Ishikawa (cell line): ENCODE measurements around the gene MARCHF6.

Experiments
- EGR1 ChIP-seq: IDR thresholded peaks from 2 replicates; pipeline ENCODE4 v1.6.1; 2012
- EP300 ChIP-seq: IDR thresholded peaks from 2 replicates; pipeline ENCODE4 v1.6.1; 2012; ENCODE audit warnings: borderline replicate concordance
- FOXM1 ChIP-seq: IDR thresholded peaks from 2 replicates; pipeline ENCODE4 v1.6.1; 2012; ENCODE audit warnings: low read depth, borderline replicate concordance
- NFIC ChIP-seq: IDR thresholded peaks from 2 replicates; pipeline ENCODE4 v1.6.1; 2012
- RAD21 ChIP-seq: IDR thresholded peaks from 2 replicates; pipeline ENCODE4 v1.6.1; 2012; ENCODE audit warnings: low read depth
- TAF1 ChIP-seq: IDR thresholded peaks from 2 replicates; pipeline ENCODE4 v1.6.1; 2012; ENCODE audit warnings: low read depth, mild to moderate bottlenecking
- ZBTB7A ChIP-seq: IDR thresholded peaks from 2 replicates; pipeline ENCODE4 v1.6.1; 2012; ENCODE audit warnings: low read depth
- TF ChIP-seq, protein P1 (sequence below): IDR thresholded peaks from 2 replicates; pipeline ENCODE4 v1.6.1; 2012
- TF ChIP-seq, protein P2 (sequence below): IDR thresholded peaks from 2 replicates; pipeline ENCODE4 v1.6.1; 2012; ENCODE audit warnings: low read depth, mild to moderate bottlenecking
- TF ChIP-seq, protein P3 (sequence below): IDR thresholded peaks from 2 replicates; pipeline ENCODE4 v1.6.1; 2012

DNA sequence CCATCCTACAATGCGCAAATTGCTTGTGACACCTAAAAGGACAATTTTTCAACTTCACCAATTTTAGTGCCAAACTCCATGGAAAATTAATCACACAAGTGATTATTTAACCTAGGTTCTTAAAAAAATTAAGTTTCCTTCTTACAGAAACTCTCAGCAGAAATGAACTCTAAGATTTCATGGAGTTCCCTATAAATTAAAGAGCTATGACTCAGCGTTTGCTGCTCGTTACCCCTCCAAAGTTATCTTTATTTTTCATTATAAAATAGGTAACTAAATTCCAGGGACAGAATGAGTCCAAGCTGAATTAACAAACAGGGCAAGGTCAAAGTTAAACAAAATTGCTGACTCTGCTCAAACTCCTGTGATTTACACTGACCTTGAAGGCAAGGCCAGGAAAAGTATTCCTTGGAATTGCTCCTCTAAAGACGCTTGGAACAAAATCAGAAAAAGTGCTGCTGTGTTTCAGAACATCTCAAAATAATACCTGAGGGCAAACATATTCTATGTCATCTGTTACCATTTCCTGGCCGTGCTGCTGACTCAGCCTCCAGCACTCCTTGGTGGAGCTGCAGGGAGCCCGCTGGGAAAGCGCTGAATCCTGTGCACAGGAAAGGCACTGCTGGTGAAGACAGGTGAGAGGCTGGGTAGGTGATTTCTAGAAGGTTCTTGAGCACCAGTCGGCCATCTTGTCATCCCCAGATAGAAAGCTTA is 43.3 kb upstream of the MARCHF6 start:
- TF ChIP-seq, protein P1, sequence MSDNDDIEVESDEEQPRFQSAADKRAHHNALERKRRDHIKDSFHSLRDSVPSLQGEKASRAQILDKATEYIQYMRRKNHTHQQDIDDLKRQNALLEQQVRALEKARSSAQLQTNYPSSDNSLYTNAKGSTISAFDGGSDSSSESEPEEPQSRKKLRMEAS: 0 out of 2 replicates have a peak, but pooled peaks have one; percentile 38
- TF ChIP-seq EGR1: no peak
- TF ChIP-seq TAF1: no peak
- TF ChIP-seq, protein P2, sequence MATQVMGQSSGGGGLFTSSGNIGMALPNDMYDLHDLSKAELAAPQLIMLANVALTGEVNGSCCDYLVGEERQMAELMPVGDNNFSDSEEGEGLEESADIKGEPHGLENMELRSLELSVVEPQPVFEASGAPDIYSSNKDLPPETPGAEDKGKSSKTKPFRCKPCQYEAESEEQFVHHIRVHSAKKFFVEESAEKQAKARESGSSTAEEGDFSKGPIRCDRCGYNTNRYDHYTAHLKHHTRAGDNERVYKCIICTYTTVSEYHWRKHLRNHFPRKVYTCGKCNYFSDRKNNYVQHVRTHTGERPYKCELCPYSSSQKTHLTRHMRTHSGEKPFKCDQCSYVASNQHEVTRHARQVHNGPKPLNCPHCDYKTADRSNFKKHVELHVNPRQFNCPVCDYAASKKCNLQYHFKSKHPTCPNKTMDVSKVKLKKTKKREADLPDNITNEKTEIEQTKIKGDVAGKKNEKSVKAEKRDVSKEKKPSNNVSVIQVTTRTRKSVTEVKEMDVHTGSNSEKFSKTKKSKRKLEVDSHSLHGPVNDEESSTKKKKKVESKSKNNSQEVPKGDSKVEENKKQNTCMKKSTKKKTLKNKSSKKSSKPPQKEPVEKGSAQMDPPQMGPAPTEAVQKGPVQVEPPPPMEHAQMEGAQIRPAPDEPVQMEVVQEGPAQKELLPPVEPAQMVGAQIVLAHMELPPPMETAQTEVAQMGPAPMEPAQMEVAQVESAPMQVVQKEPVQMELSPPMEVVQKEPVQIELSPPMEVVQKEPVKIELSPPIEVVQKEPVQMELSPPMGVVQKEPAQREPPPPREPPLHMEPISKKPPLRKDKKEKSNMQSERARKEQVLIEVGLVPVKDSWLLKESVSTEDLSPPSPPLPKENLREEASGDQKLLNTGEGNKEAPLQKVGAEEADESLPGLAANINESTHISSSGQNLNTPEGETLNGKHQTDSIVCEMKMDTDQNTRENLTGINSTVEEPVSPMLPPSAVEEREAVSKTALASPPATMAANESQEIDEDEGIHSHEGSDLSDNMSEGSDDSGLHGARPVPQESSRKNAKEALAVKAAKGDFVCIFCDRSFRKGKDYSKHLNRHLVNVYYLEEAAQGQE: no peak
- TF ChIP-seq, protein P3, sequence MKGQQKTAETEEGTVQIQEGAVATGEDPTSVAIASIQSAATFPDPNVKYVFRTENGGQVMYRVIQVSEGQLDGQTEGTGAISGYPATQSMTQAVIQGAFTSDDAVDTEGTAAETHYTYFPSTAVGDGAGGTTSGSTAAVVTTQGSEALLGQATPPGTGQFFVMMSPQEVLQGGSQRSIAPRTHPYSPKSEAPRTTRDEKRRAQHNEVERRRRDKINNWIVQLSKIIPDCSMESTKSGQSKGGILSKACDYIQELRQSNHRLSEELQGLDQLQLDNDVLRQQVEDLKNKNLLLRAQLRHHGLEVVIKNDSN: no peak
- TF ChIP-seq FOXM1: no peak
- no peak for TF ChIP-seq EP300
- no peak for TF ChIP-seq RAD21
- TF ChIP-seq ZBTB7A: no peak
- TF ChIP-seq NFIC: no peak
